DOHH2 (cell line): ENCODE results near the gene SNRPA.

ENCODE experiments used
- H3F3A ChIP-seq: fragments of 200-600 bp; sonication (generic), shearing (Covaris generic); 2 replicates; pipeline ENCODE4 v1.6.0; 2016; ENCODE audit warnings: antibody characterized with exemption, mild to moderate bottlenecking; ENCODE audit not compliant: control insufficient read depth, insufficient read depth
- H3K27ac ChIP-seq: fragments of 200-600 bp; sonication (generic); 2 replicates; pipeline ENCODE4 v1.5.1; 2014; ENCODE audit warnings: low read depth, mild to moderate bottlenecking, low read length, moderate library complexity
- H3K27me3 ChIP-seq: fragments of 200-600 bp; sonication (generic); 2 replicates; pipeline ENCODE4 v1.6.1; 2014; ENCODE audit warnings: mild to moderate bottlenecking, low read length, mixed read lengths; ENCODE audit not compliant: control insufficient read depth
- H3K36me3 ChIP-seq: fragments of 200-600 bp; sonication (generic); 2 replicates; pipeline ENCODE4 v1.6.1; 2014; ENCODE audit warnings: mild to moderate bottlenecking, low read length, moderate library complexity, mixed read lengths; ENCODE audit not compliant: control insufficient read depth
- H3K4me1 ChIP-seq: fragments of 200-600 bp; sonication (generic); 2 replicates; pipeline ENCODE4 v1.6.1; 2014; ENCODE audit warnings: mild to moderate bottlenecking, low read length, mixed read lengths; ENCODE audit not compliant: control insufficient read depth
- H3K4me2 ChIP-seq: fragments of 200-600 bp; sonication (generic); 2 replicates; pipeline ENCODE4 v1.6.0; 2014; ENCODE audit warnings: mild to moderate bottlenecking, low read length, moderate library complexity
- H3K4me3 ChIP-seq: fragments of 200-600 bp; sonication (generic); 2 replicates; pipeline ENCODE4 v1.5.1; 2014; ENCODE audit warnings: mild to moderate bottlenecking, low read length, mixed read lengths
- H3K79me2 ChIP-seq: fragments of 200-600 bp; sonication (generic); 2 replicates; pipeline ENCODE4 v1.6.1; 2014; ENCODE audit warnings: mild to moderate bottlenecking, low read length, mixed read lengths; ENCODE audit not compliant: control insufficient read depth
- H3K9me2 ChIP-seq: fragments of 200-600 bp; sonication (generic); replicated peaks from 2 replicates; pipeline ENCODE4 v1.6.1; 2014; ENCODE audit warnings: mild to moderate bottlenecking, low read length, mixed read lengths; ENCODE audit not compliant: control insufficient read depth
- H3K9me3 ChIP-seq: fragments of 200-600 bp; sonication (generic); 2 replicates; pipeline ENCODE4 v1.6.1; 2014; ENCODE audit warnings: antibody characterized with exemption, low read length, mixed read lengths; ENCODE audit not compliant: control insufficient read depth, insufficient read depth
- H4K20me1 ChIP-seq: fragments of 200-600 bp; sonication (generic); 2 replicates; pipeline ENCODE4 v1.6.0; 2014; ENCODE audit warnings: low read depth, mild to moderate bottlenecking, antibody characterized with exemption, low read length, moderate library complexity; ENCODE audit not compliant: control insufficient read depth, insufficient read depth
- CTCF ChIP-seq: fragments of 200-600 bp; sonication (generic); IDR thresholded peaks from one replicate; pipeline ENCODE4 v1.5.1; 2014; ENCODE audit warnings: antibody characterized with exemption, mild to moderate bottlenecking, low read depth, low read length; ENCODE audit not compliant: poor library complexity, severe bottlenecking
- EZH2phosphoT487 ChIP-seq: fragments of 200-600 bp; sonication (generic); IDR thresholded peaks from 2 replicates; pipeline ENCODE4 v1.6.1; 2017; ENCODE audit warnings: borderline replicate concordance, mild to moderate bottlenecking, antibody characterized with exemption, low read length, moderate library complexity, mixed read lengths

SNRPA gene

GRCh38 chr19:40750874-40751537 is at the start of gene SNRPA:
SNRPA (plus strand) TSS chr19:40751203; CDS start chr19:40751409, 206 bp downstream.
- Histone ChIP-seq H3F3A (no peaks in the 10 kb centered on the region), H3K27ac (peak within 1 kb of the TSS; percentile 81), H3K4me3 (peak within 1 kb of the TSS; percentile 96), H3K4me1 (peaks cover 53% of the 10 kb centered on the region), H3K79me2 (peaks cover 75% of the 10 kb centered on the region), H3K27me3 (no peaks in the 10 kb centered on the region), H4K20me1 (peaks cover 24% of the 10 kb centered on the region), H3K9me3 (no peaks in the 10 kb centered on the region), H3K9me2 (no peaks in the 10 kb centered on the region), H3K4me2 (peak within 1 kb of the TSS; percentile 93), H3K36me3 (peaks cover 53% of the 10 kb centered on the region)
- TF ChIP-seq EZH2phosphoT487 (no peak), CTCF (no peak)

GRCh38 chr19:40701758-40702157 is 49.2 kb upstream of the SNRPA start:
- no peaks in the 10 kb centered on the region for H3K4me1 ChIP-seq
- TF ChIP-seq CTCF: no peak
- no peak for TF ChIP-seq EZH2phosphoT487
- no peaks in the 10 kb centered on the region for H3K79me2 ChIP-seq
- no peak overlapping the region for H3K4me3 ChIP-seq
- H3K27me3 ChIP-seq: no peaks in the 10 kb centered on the region
- no peaks in the 10 kb centered on the region for H3K9me2 ChIP-seq
- peaks cover 19% of the 10 kb centered on the region for H3K36me3 ChIP-seq
- H3K9me3 ChIP-seq: no peaks in the 10 kb centered on the region
- H3K27ac ChIP-seq: no peak overlapping the region
- no peaks in the 10 kb centered on the region for H3F3A ChIP-seq
- no peak overlapping the region for H3K4me2 ChIP-seq
- no peaks in the 10 kb centered on the region for H4K20me1 ChIP-seq

GRCh38 chr19:40702337-40703012 is 48.5 kb upstream of the SNRPA start:
- Histone ChIP-seq H3K9me3 (no peaks in the 10 kb centered on the region), H4K20me1 (no peaks in the 10 kb centered on the region), H3K4me1 (no peaks in the 10 kb centered on the region), H3K4me2 (no peak overlapping the region), H3K36me3 (peaks cover 19% of the 10 kb centered on the region), H3K4me3 (no peak overlapping the region), H3K27me3 (no peaks in the 10 kb centered on the region), H3K79me2 (no peaks in the 10 kb centered on the region), H3K27ac (no peak overlapping the region), H3K9me2 (no peaks in the 10 kb centered on the region), H3F3A (no peaks in the 10 kb centered on the region)
- TF ChIP-seq EZH2phosphoT487: no peak
- peak; percentile 44 for TF ChIP-seq CTCF
